IMR-90 (cell line): ENCODE measurements around the gene MSLN. TPM values are rescaled to one million over a fixed set of nuclear protein-coding genes. Genes with fewer than 3 reads are reported as not detected.

Experiments used
- ATAC-seq: fragments of 200-7000 bp; cut with Tn5 transposase; 2 replicates; pipeline ENCODE4 v1.9.1; 2020; ENCODE audit warnings: low read depth, mild to moderate bottlenecking, moderate library complexity
- BruUV-seq: library from RNA; stranded (reverse); fragments of 400-500 nt; replicated peaks from 2 replicates; lab custom pipeline; 2021; lab: Mats Ljungman, UMichigan
- CTCF ChIA-PET: fragments of 300-600 bp; formaldehyde crosslinking; extraction: SDS; loops from one replicate; lab custom pipeline; 2021; ENCODE audit warnings: antibody characterized with exemption; lab: Yijun Ruan, JAX
- POLR2A ChIA-PET: fragments of 300-600 bp; sonication (Branson Sonifier 250); formaldehyde crosslinking; loops from one replicate; lab custom pipeline; 2022; ENCODE audit warnings: antibody characterized with exemption; ENCODE audit not compliant: unreplicated experiment; lab: Charles Lee
- DNase-seq: peaks from one replicate; pipeline ENCODE4 v3.0.0; 2013
- H2AFZ ChIP-seq: replicated peaks from 2 replicates; pipeline ENCODE3; 2013; ENCODE audit warnings: low read length, mild to moderate bottlenecking; ENCODE audit not compliant: poor library complexity
- H2AK5ac ChIP-seq: 2 replicates; pipeline ENCODE4 v1.6.1; 2013; ENCODE audit warnings: low read depth, low read length, inconsistent platforms
- H2AK9ac ChIP-seq: replicated peaks from 2 replicates; pipeline ENCODE3; 2013; ENCODE audit warnings: mild to moderate bottlenecking, low read depth, low read length, moderate library complexity; ENCODE audit not compliant: poor library complexity
- H2BK120ac ChIP-seq: 2 replicates; pipeline ENCODE4 v1.6.1; 2013; ENCODE audit warnings: low read depth, low read length, inconsistent platforms
- H2BK15ac ChIP-seq: 3 replicates; pipeline ENCODE4 v1.6.1; 2013; ENCODE audit warnings: low read depth, low read length, inconsistent platforms
- H2BK20ac ChIP-seq: 2 replicates; pipeline ENCODE4 v1.6.1; 2013; ENCODE audit warnings: low read depth, mild to moderate bottlenecking, inconsistent platforms, low read length, moderate library complexity
- H2BK5ac ChIP-seq: 2 replicates; pipeline ENCODE4 v1.6.1; 2013; ENCODE audit warnings: mild to moderate bottlenecking, low read depth, low read length, inconsistent platforms; ENCODE audit not compliant: poor library complexity, severe bottlenecking
- H3K14ac ChIP-seq: replicated peaks from 2 replicates; pipeline ENCODE4 v1.6.1; 2013; ENCODE audit warnings: low read depth, low read length, inconsistent platforms
- H3K18ac ChIP-seq: 2 replicates; pipeline ENCODE4 v1.6.1; 2013; ENCODE audit warnings: low read depth, low read length, control low read depth
- H3K23ac ChIP-seq: 2 replicates; pipeline ENCODE4 v1.6.1; 2013; ENCODE audit warnings: low read depth, low read length, inconsistent platforms
- H3K27ac ChIP-seq: 2 replicates; pipeline ENCODE4 v1.5.1; 2013; ENCODE audit warnings: mild to moderate bottlenecking, control low read depth, low read length; ENCODE audit not compliant: insufficient read depth
- H3K27me3 ChIP-seq: 2 replicates; pipeline ENCODE4 v1.6.1; 2013; ENCODE audit warnings: low read length; ENCODE audit not compliant: control insufficient read depth, insufficient read depth
- H3K36me3 ChIP-seq: 2 replicates; pipeline ENCODE4 v1.6.1; 2013; ENCODE audit warnings: low read length, mixed read lengths; ENCODE audit not compliant: control insufficient read depth, insufficient read depth
- H3K4ac ChIP-seq: 2 replicates; pipeline ENCODE4 v1.6.1; 2013; ENCODE audit warnings: low read depth, low read length, inconsistent platforms
- H3K4me1 ChIP-seq: 2 replicates; pipeline ENCODE4 v1.6.1; 2013; ENCODE audit warnings: low read length, mixed read lengths; ENCODE audit not compliant: control insufficient read depth, insufficient read depth
- H3K4me2 ChIP-seq: 2 replicates; pipeline ENCODE4 v1.6.1; 2013; ENCODE audit warnings: low read depth, mild to moderate bottlenecking, control low read depth, low read length, moderate library complexity
- H3K4me3 ChIP-seq: 2 replicates; pipeline ENCODE4 v1.5.1; 2013; ENCODE audit warnings: low read depth, mild to moderate bottlenecking, control low read depth, low read length, moderate library complexity; ENCODE audit not compliant: insufficient read depth
- H3K56ac ChIP-seq: 2 replicates; pipeline ENCODE4 v1.6.1; 2013; ENCODE audit warnings: low read length, inconsistent platforms; ENCODE audit not compliant: insufficient read depth; ENCODE audit errors: extremely low read depth
- H3K79me1 ChIP-seq, 2 experiments: 2 replicates each; pipeline ENCODE4 v1.6.1; 2013; ENCODE audit warnings: low read length in 2 of 2, inconsistent platforms in 1 of 2, low read depth in 1 of 2
- H3K9ac ChIP-seq: 2 replicates; pipeline ENCODE4 v1.6.1; 2013; ENCODE audit warnings: low read depth, low read length, control low read depth
- H3K9me1 ChIP-seq: 2 replicates; pipeline ENCODE4 v1.6.1; 2013; ENCODE audit warnings: low read length, inconsistent platforms; ENCODE audit not compliant: insufficient read depth
- H3K9me3 ChIP-seq: 2 replicates; pipeline ENCODE4 v1.6.1; 2013; ENCODE audit warnings: low read length; ENCODE audit not compliant: control insufficient read depth, insufficient read depth
- H4K20me1 ChIP-seq: 2 replicates; pipeline ENCODE4 v1.6.1; 2013; ENCODE audit warnings: low read length, inconsistent platforms; ENCODE audit not compliant: insufficient read depth
- H4K5ac ChIP-seq: 2 replicates; pipeline ENCODE4 v1.6.1; 2013; ENCODE audit warnings: mild to moderate bottlenecking, low read depth, low read length, control low read depth
- H4K8ac ChIP-seq, 2 experiments: 2 replicates each; pipeline ENCODE4 v1.6.1; 2013; ENCODE audit warnings: low read depth in 2 of 2, low read length in 2 of 2, control low read depth in 1 of 2, inconsistent platforms in 1 of 2
- H4K91ac ChIP-seq: 2 replicates; pipeline ENCODE4 v1.6.1; 2013; ENCODE audit warnings: low read depth, low read length, inconsistent platforms; ENCODE audit not compliant: insufficient read depth
- BHLHE40 ChIP-seq: fragments of 150-350 bp; IDR thresholded peaks from 2 replicates; pipeline ENCODE4 v1.6.1; 2016; ENCODE audit warnings: mild to moderate bottlenecking, low read depth, low read length
- CEBPB ChIP-seq: IDR thresholded peaks from 2 replicates; pipeline ENCODE4 v1.6.1; 2012; ENCODE audit warnings: low read depth, low read length, improper control_type of control experiment
- FOS ChIP-seq: fragments of 150-350 bp; IDR thresholded peaks from 2 replicates; pipeline ENCODE4 v1.6.1; 2016; ENCODE audit warnings: low read depth, low read length
- MAZ ChIP-seq: IDR thresholded peaks from 2 replicates; pipeline ENCODE4 v1.6.1; 2012; ENCODE audit warnings: low read depth, mild to moderate bottlenecking, low read length, improper control_type of control experiment, moderate library complexity, borderline replicate concordance
- MXI1 ChIP-seq: IDR thresholded peaks from 2 replicates; pipeline ENCODE4 v1.6.1; 2012; ENCODE audit warnings: low read depth, mild to moderate bottlenecking, low read length, moderate library complexity, borderline replicate concordance
- POLR2A ChIP-seq: IDR thresholded peaks from 2 replicates; pipeline ENCODE4 v1.6.1; 2012; ENCODE audit warnings: mild to moderate bottlenecking, low read depth, low read length
- RCOR1 ChIP-seq: IDR thresholded peaks from 2 replicates; pipeline ENCODE4 v1.6.1; 2012; ENCODE audit warnings: mild to moderate bottlenecking, low read length, improper control_type of control experiment; ENCODE audit not compliant: insufficient replicate concordance
- WGBS, 2 experiments: methylation state at CpG; one replicate each; pipeline versions ENCODE4 v1.1.5 to v1.1.7; 2013; ENCODE audit warnings: missing lambda C conversion rate in 2 of 2; ENCODE audit not compliant: insufficient read length in 1 of 2; ENCODE audit errors: extremely low coverage in 2 of 2; 5-methylcytosine and 5-hydroxymethylcytosine counted together
- dilution Hi-C: fragments of 300-500 bp; cut with HindIII; formaldehyde crosslinking; loops from one replicate; pipeline ENCODE4 v1.14.3; 2018; ENCODE audit warnings: low sequenced_read_pairs; ENCODE audit not compliant: unreplicated experiment
- in situ Hi-C: fragments of 300-500 bp; cut with MboI; formaldehyde crosslinking; loops from 3 replicates; pipeline ENCODE4 v1.14.3; 2019; ENCODE audit warnings: low sequenced_read_pairs, inconsistent platforms, mixed read lengths
- intact Hi-C: fragments of 100-400 bp; cut with micrococcal nuclease; formaldehyde crosslinking; loops from 2 replicates; pipeline ENCODE4 v1.10.0; 2022
- polyA plus RNA-seq, 3 experiments: library from polyadenylated mRNA; depleted of rRNA; stranded (reverse); fragments of >200 nt; gene quantifications; 2 replicates each; pipeline ENCODE4 v1.2.3, GENCODE V29; 2012; ENCODE audit warnings: low replicate concordance in 1 of 3
- total RNA-seq: library from RNA; depleted of rRNA; stranded (reverse); fragments of >200 nt; gene quantifications from 2 replicates; pipeline ENCODE4 v1.2.3, GENCODE V29; 2012
- TF ChIP-seq, protein P1 (sequence below): conservative IDR thresholded peaks from 2 replicates; pipeline ENCODE4 v1.5.1; 2012; ENCODE audit warnings: mild to moderate bottlenecking, low read depth, low read length, improper control_type of control experiment
- TF ChIP-seq, protein P2 (sequence below): fragments of 150-350 bp; IDR thresholded peaks from 2 replicates; pipeline ENCODE4 v1.6.1; 2017; ENCODE audit warnings: mild to moderate bottlenecking, antibody characterized with exemption, low read length, low read depth

Gene MSLN
- total and polyA plus RNA-seq, 2 of the 4 experiments (the other 2 are of a cell fraction), result 0.14 TPM; not detected in 1

DNA sequence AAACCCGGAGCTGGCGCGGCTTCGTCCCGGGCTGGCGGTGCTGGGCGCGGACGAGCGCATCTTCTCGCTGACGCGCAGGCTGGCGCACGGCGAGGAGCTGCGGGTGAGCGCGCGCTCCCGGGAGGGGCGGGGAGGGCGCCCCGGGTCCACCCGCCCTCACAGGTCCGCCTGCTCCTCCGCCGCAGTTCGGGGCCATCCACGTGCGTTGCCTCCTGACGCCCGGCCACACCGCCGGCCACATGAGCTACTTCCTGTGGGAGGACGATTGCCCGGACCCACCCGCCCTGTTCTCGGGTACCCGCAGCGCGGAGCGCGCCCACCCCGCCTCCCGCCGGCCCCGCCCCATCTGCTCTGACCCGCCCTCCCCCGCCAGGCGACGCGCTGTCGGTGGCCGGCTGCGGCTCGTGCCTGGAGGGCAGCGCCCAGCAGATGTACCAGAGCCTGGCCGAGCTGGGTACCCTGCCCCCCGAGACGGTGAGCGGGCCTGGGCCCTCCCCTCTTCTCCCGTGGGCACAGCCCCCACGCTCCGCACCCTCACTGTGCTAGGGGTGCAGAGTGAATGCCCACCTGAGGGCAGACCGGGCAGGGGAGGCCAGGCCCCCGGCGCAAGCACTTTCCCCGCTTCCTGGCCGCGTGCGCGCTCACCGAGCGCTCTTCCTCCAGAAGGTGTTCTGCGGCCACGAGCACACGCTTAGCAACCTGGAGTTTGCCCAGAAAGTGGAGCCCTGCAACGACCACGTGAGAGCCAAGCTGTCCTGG lies 32.2 kb upstream of the MSLN start:
- Histone ChIP-seq H2BK5ac (peak overlapping the region; percentile 11), H2BK20ac (no peak overlapping the region), H3K79me1 (peaks cover 0 to 5% of the 10 kb centered on the region in 2 experiments; a peak in 1 of 4 replicates), H4K5ac (no peak overlapping the region), H3K18ac (no peak overlapping the region), H3K4me2 (peak overlapping the region; percentile 91), H3K9ac (peak overlapping the region; percentile 53; the same call in 1 of the 2 replicates), H3K4me3 (peak overlapping the region; percentile 62), H3K9me1 (peaks cover 2% of the 10 kb centered on the region; the same call in 1 of the 2 replicates), H3K9me3 (no peaks in the 10 kb centered on the region), H3K4ac (peak overlapping the region; percentile 73), H3K4me1 (peaks cover 6% of the 10 kb centered on the region), H2BK120ac (no peak overlapping the region), H2BK15ac (no peak overlapping the region), H3K27ac (no peak overlapping the region; the same call in 1 of the 2 replicates), H3K56ac (no peak overlapping the region), H2AK5ac (peak overlapping the region; percentile 78; the same call in 1 of the 2 replicates), H3K14ac (no peak overlapping the region), H4K91ac (no peak overlapping the region), H2AFZ (peak overlapping the region; percentile 90), H4K8ac (peak overlapping the region in 1 of 2 experiments; percentile 60; a peak in 1 of 4 replicates), H3K36me3 (peaks cover 13% of the 10 kb centered on the region), H2AK9ac (peak overlapping the region; percentile 93), H4K20me1 (peaks cover 4% of the 10 kb centered on the region), H3K23ac (no peak overlapping the region), H3K27me3 (no peaks in the 10 kb centered on the region)
- 3% methylated on average over 24 of the region's 80 CpGs; no CpG with 5 or more reads in 1 of the 2 experiments for WGBS, 2 experiments
- peak; percentile 24; the same call in 1 of the 2 replicates for TF ChIP-seq POLR2A
- TF ChIP-seq, protein P1, sequence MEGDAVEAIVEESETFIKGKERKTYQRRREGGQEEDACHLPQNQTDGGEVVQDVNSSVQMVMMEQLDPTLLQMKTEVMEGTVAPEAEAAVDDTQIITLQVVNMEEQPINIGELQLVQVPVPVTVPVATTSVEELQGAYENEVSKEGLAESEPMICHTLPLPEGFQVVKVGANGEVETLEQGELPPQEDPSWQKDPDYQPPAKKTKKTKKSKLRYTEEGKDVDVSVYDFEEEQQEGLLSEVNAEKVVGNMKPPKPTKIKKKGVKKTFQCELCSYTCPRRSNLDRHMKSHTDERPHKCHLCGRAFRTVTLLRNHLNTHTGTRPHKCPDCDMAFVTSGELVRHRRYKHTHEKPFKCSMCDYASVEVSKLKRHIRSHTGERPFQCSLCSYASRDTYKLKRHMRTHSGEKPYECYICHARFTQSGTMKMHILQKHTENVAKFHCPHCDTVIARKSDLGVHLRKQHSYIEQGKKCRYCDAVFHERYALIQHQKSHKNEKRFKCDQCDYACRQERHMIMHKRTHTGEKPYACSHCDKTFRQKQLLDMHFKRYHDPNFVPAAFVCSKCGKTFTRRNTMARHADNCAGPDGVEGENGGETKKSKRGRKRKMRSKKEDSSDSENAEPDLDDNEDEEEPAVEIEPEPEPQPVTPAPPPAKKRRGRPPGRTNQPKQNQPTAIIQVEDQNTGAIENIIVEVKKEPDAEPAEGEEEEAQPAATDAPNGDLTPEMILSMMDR, result no peak
- peak; percentile 70; the same call in 1 of the 2 replicates for TF ChIP-seq MAZ
- TF ChIP-seq FOS, result no peak
- peak; percentile 92; the same call in 1 of the 2 replicates for TF ChIP-seq MXI1
- TF ChIP-seq RCOR1, result no peak
- peak; percentile 14; the same call in 1 of the 2 replicates for TF ChIP-seq BHLHE40
- TF ChIP-seq, protein P2, sequence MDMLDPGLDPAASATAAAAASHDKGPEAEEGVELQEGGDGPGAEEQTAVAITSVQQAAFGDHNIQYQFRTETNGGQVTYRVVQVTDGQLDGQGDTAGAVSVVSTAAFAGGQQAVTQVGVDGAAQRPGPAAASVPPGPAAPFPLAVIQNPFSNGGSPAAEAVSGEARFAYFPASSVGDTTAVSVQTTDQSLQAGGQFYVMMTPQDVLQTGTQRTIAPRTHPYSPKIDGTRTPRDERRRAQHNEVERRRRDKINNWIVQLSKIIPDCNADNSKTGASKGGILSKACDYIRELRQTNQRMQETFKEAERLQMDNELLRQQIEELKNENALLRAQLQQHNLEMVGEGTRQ, result 0 out of 2 replicates have a peak, but pooled peaks have one; percentile 18
- no peak for TF ChIP-seq CEBPB
- dilution Hi-C loops (no loop called here), intact Hi-C loops (loop anchor here (5.0 kb wide), 1 partner anchor 59 kb away; the partner anchor contains the start of genes CHTF18 and RPUSD1), in situ Hi-C loops (no loop called here)
- ChIA-PET POLR2A (interaction anchor here (0.6 kb wide), 1 partner anchor 201 kb away, joined by 9 read pairs; the partner anchor contains the start of gene CAPN15), CTCF (interaction anchor here (0.6 kb wide), 1 partner anchor 9 kb away, joined by 3 read pairs; no protein-coding TSS in a partner anchor)
- no TSS peak for BruUV-seq
- ATAC-seq (peak; percentile 69), DNase-seq (peak; percentile 78)
